Measurements from ENCODE around the gene DAGLB.
A peak's percentile ranks its signal among the peaks of the same experiment; 100 is the strongest.

The DAGLB gene

GRCh38 chr7:6444516-6445269 is 3.1 kb downstream of the DAGLB start:
- DNase-seq (ENCODE audit: low spot score), result no peak
- peak overlapping the region; percentile 78 for H3K27ac ChIP-seq (ENCODE audit: poor library complexity, severe bottlenecking)

GRCh38 chr7:6443372-6443941 is 4.3 kb downstream of the DAGLB start:
- DNase-seq (ENCODE audit: low spot score) (no peak), ATAC-seq (ENCODE audit: low read depth) (peak; percentile 66)
- H3K4me1 ChIP-seq (ENCODE audit: insufficient read depth, poor library complexity, severe bottlenecking), result peaks cover 19% of the 10 kb centered on the region

More at GRCh38 chr7:6444516-6445269, 3.1 kb downstream of the DAGLB start:
- Histone ChIP-seq H3K4me3 (ENCODE audit: severe bottlenecking) (no peak overlapping the region), H3K36me3 (ENCODE audit: low read depth) (peaks cover 48% of the 10 kb centered on the region), H3K27me3 (ENCODE audit: insufficient read depth, poor library complexity, severe bottlenecking) (no peaks in the 10 kb centered on the region), H3K4me1 (ENCODE audit: insufficient read depth, poor library complexity, severe bottlenecking) (peaks cover 22% of the 10 kb centered on the region), H3K9me3 (ENCODE audit: severe bottlenecking) (no peaks in the 10 kb centered on the region)
- TF ChIP-seq CTCF (IDR thresholded peaks at IDR 0.05; ENCODE audit: poor library complexity, severe bottlenecking), result no peak
- ATAC-seq (ENCODE audit: low read depth), result no peak

GRCh38 chr7:6442114-6442513 is 5.6 kb downstream of the DAGLB start:
- no peaks in the 10 kb centered on the region for H3K9me3 ChIP-seq (ENCODE audit: severe bottlenecking)
- TF ChIP-seq CTCF (IDR thresholded peaks at IDR 0.05; ENCODE audit: poor library complexity, severe bottlenecking), result no peak
- peaks cover 19% of the 10 kb centered on the region for H3K4me1 ChIP-seq (ENCODE audit: insufficient read depth, poor library complexity, severe bottlenecking)
- no peaks in the 10 kb centered on the region for H3K27me3 ChIP-seq (ENCODE audit: insufficient read depth, poor library complexity, severe bottlenecking)
- DNase-seq (ENCODE audit: low spot score) (no peak), ATAC-seq (ENCODE audit: low read depth) (no peak)
- H3K36me3 ChIP-seq (ENCODE audit: low read depth), result peaks cover 56% of the 10 kb centered on the region
- no peak overlapping the region for H3K27ac ChIP-seq (ENCODE audit: poor library complexity, severe bottlenecking)
- H3K4me3 ChIP-seq (ENCODE audit: severe bottlenecking), result no peak overlapping the region

More at GRCh38 chr7:6443372-6443941, 4.3 kb downstream of the DAGLB start:
- Histone ChIP-seq H3K4me3 (ENCODE audit: severe bottlenecking) (no peak overlapping the region), H3K9me3 (ENCODE audit: severe bottlenecking) (no peaks in the 10 kb centered on the region), H3K36me3 (ENCODE audit: low read depth) (peaks cover 48% of the 10 kb centered on the region), H3K27me3 (ENCODE audit: insufficient read depth, poor library complexity, severe bottlenecking) (no peaks in the 10 kb centered on the region), H3K27ac (ENCODE audit: poor library complexity, severe bottlenecking) (peak overlapping the region; percentile 78)
- TF ChIP-seq CTCF (IDR thresholded peaks at IDR 0.05; ENCODE audit: poor library complexity, severe bottlenecking), result no peak

- no peak for TF ChIP-seq CTCF (IDR thresholded peaks at IDR 0.05; ENCODE audit: poor library complexity, severe bottlenecking)
- no peak for ATAC-seq (ENCODE audit: low read depth)
- DNase-seq (ENCODE audit: low spot score), result no peak
- Histone ChIP-seq H3K4me3 (ENCODE audit: severe bottlenecking) (no peak overlapping the region), H3K4me1 (ENCODE audit: insufficient read depth, poor library complexity, severe bottlenecking) (peaks cover 14% of the 10 kb centered on the region), H3K9me3 (ENCODE audit: severe bottlenecking) (no peaks in the 10 kb centered on the region), H3K27me3 (ENCODE audit: insufficient read depth, poor library complexity, severe bottlenecking) (no peaks in the 10 kb centered on the region), H3K27ac (ENCODE audit: poor library complexity, severe bottlenecking) (no peak overlapping the region), H3K36me3 (ENCODE audit: low read depth) (peaks cover 52% of the 10 kb centered on the region)
Observed at GRCh38 chr7:6440381-6440780, 7.4 kb downstream of the DAGLB start.

- Histone ChIP-seq H3K4me3 (ENCODE audit: severe bottlenecking) (no peak overlapping the region), H3K27me3 (ENCODE audit: insufficient read depth, poor library complexity, severe bottlenecking) (no peaks in the 10 kb centered on the region), H3K4me1 (ENCODE audit: insufficient read depth, poor library complexity, severe bottlenecking) (peaks cover 3% of the 10 kb centered on the region), H3K36me3 (ENCODE audit: low read depth) (peaks cover 48% of the 10 kb centered on the region), H3K9me3 (ENCODE audit: severe bottlenecking) (no peaks in the 10 kb centered on the region), H3K27ac (ENCODE audit: poor library complexity, severe bottlenecking) (no peak overlapping the region)
- no peak for DNase-seq (ENCODE audit: low spot score)
- ATAC-seq (ENCODE audit: low read depth), result no peak
- TF ChIP-seq CTCF (IDR thresholded peaks at IDR 0.05; ENCODE audit: poor library complexity, severe bottlenecking), result no peak
Observed at GRCh38 chr7:6438427-6438826, 9.3 kb downstream of the DAGLB start.
